Progenitor cell of endocrine pancreas (in vitro differentiated cells): ENCODE measurements around the gene LATS2. TPM values are rescaled to one million over a fixed set of nuclear protein-coding genes. Genes with fewer than 3 reads are reported as not detected.

ENCODE experiments used
- DNase-seq: peaks from one replicate; pipeline ENCODE4 v3.0.0; 2021; ENCODE audit warnings: low spot score; ENCODE audit not compliant: unreplicated experiment
- H3K27ac Mint-ChIP-seq: 2 replicates; pipeline ENCODE4 v1.8.0; 2021; ENCODE audit warnings: mild to moderate bottlenecking, moderate library complexity, mixed read lengths
- H3K27me3 Mint-ChIP-seq: 2 replicates; pipeline ENCODE4 v1.8.0; 2021; ENCODE audit warnings: mixed read lengths
- H3K36me3 Mint-ChIP-seq: 2 replicates; pipeline ENCODE4 v1.8.0; 2022; ENCODE audit warnings: mixed read lengths; ENCODE audit not compliant: insufficient read depth
- H3K4me1 Mint-ChIP-seq: 2 replicates; pipeline ENCODE4 v1.8.0; 2021; ENCODE audit warnings: low read depth, mixed read lengths
- H3K4me3 Mint-ChIP-seq: 2 replicates; pipeline ENCODE4 v1.8.0; 2021; ENCODE audit warnings: low read depth, mild to moderate bottlenecking, moderate library complexity, mixed read lengths
- H3K9me3 Mint-ChIP-seq: 2 replicates; pipeline ENCODE4 v1.8.0; 2021; ENCODE audit warnings: low read depth, mixed read lengths
- CTCF ChIP-seq: fragments of 200-600 bp; sonication (generic); IDR thresholded peaks from one replicate; pipeline ENCODE4 v1.5.0; 2021; ENCODE audit warnings: antibody characterized with exemption, mild to moderate bottlenecking; ENCODE audit not compliant: unreplicated experiment
- total RNA-seq: library from RNA; stranded (reverse); gene quantifications from 2 replicates; pipeline ENCODE4 v1.2.1, GENCODE V29; 2021

LATS2 gene
- total RNA-seq, 1 donor from 2014 or later, result 15.2 TPM

- peaks cover 30% of the 10 kb centered on the region for H3K36me3 Mint-ChIP-seq
- no peak for DNase-seq
- H3K27ac Mint-ChIP-seq, result no peak overlapping the region
- no peak for TF ChIP-seq CTCF
- H3K9me3 Mint-ChIP-seq, result no peaks in the 10 kb centered on the region
- no peaks in the 10 kb centered on the region for H3K27me3 Mint-ChIP-seq
- no peaks in the 10 kb centered on the region for H3K4me1 Mint-ChIP-seq
- no peak overlapping the region for H3K4me3 Mint-ChIP-seq
These were observed 73.1 kb downstream of the LATS2 start for GRCh38 chr13:20988033-20988908.

GRCh38 chr13:20987599-20987998 lies 73.8 kb downstream of the LATS2 start:
- no peak for TF ChIP-seq CTCF
- no peak overlapping the region for H3K4me3 Mint-ChIP-seq
- no peaks in the 10 kb centered on the region for H3K4me1 Mint-ChIP-seq
- DNase-seq, result no peak
- H3K27ac Mint-ChIP-seq, result no peak overlapping the region
- H3K9me3 Mint-ChIP-seq, result no peaks in the 10 kb centered on the region
- peaks cover 29% of the 10 kb centered on the region for H3K36me3 Mint-ChIP-seq
- H3K27me3 Mint-ChIP-seq, result no peaks in the 10 kb centered on the region

GRCh38 chr13:20984879-20985278 lies 76.5 kb downstream of the LATS2 start:
- H3K27ac Mint-ChIP-seq, result no peak overlapping the region
- DNase-seq, result no peak
- no peak overlapping the region for H3K4me3 Mint-ChIP-seq
- no peaks in the 10 kb centered on the region for H3K4me1 Mint-ChIP-seq
- TF ChIP-seq CTCF, result no peak
- peaks cover 28% of the 10 kb centered on the region for H3K36me3 Mint-ChIP-seq
- H3K27me3 Mint-ChIP-seq, result no peaks in the 10 kb centered on the region
- H3K9me3 Mint-ChIP-seq, result no peaks in the 10 kb centered on the region

GRCh38 chr13:20983386-20983785 lies 78.0 kb downstream of the LATS2 start:
- Mint-ChIP-seq H3K27ac (no peak overlapping the region), H3K4me3 (no peak overlapping the region), H3K4me1 (no peaks in the 10 kb centered on the region), H3K27me3 (no peaks in the 10 kb centered on the region), H3K9me3 (no peaks in the 10 kb centered on the region), H3K36me3 (peaks cover 26% of the 10 kb centered on the region)
- DNase-seq, result no peak
- no peak for TF ChIP-seq CTCF

- H3K4me3 Mint-ChIP-seq, result no peak overlapping the region
- H3K27me3 Mint-ChIP-seq, result no peaks in the 10 kb centered on the region
- no peak for TF ChIP-seq CTCF
- H3K36me3 Mint-ChIP-seq, result peaks cover 20% of the 10 kb centered on the region
- no peak overlapping the region for H3K27ac Mint-ChIP-seq
- no peak for DNase-seq
- H3K9me3 Mint-ChIP-seq, result no peaks in the 10 kb centered on the region
- H3K4me1 Mint-ChIP-seq, result no peaks in the 10 kb centered on the region
These were observed 79.9 kb downstream of the LATS2 start for GRCh38 chr13:20981370-20982095.
